ENCODE measurements around the gene NUDT15.

DNA sequence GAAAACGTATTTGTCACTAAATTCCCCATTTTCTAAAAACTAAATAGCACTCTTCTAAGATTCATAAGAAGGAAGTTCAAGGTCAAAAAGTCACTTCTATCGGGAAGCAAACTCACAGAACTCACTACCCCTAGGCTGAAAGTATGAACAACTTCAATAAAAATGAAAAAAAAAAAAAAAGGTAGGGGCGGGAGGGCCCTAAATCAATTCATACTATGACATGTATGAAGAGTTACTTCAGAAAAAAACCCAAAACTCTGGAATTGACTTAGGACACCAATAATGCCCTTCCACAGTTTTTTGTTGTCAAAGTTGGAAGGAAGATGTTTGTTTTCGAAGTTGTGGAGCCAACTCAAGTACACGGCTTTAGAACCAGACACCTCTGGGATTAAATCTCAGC lies 37.6 kb upstream of the NUDT15 start:
- TF ChIP-seq, protein P1, sequence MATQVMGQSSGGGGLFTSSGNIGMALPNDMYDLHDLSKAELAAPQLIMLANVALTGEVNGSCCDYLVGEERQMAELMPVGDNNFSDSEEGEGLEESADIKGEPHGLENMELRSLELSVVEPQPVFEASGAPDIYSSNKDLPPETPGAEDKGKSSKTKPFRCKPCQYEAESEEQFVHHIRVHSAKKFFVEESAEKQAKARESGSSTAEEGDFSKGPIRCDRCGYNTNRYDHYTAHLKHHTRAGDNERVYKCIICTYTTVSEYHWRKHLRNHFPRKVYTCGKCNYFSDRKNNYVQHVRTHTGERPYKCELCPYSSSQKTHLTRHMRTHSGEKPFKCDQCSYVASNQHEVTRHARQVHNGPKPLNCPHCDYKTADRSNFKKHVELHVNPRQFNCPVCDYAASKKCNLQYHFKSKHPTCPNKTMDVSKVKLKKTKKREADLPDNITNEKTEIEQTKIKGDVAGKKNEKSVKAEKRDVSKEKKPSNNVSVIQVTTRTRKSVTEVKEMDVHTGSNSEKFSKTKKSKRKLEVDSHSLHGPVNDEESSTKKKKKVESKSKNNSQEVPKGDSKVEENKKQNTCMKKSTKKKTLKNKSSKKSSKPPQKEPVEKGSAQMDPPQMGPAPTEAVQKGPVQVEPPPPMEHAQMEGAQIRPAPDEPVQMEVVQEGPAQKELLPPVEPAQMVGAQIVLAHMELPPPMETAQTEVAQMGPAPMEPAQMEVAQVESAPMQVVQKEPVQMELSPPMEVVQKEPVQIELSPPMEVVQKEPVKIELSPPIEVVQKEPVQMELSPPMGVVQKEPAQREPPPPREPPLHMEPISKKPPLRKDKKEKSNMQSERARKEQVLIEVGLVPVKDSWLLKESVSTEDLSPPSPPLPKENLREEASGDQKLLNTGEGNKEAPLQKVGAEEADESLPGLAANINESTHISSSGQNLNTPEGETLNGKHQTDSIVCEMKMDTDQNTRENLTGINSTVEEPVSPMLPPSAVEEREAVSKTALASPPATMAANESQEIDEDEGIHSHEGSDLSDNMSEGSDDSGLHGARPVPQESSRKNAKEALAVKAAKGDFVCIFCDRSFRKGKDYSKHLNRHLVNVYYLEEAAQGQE (IDR thresholded peaks at IDR 0.05; ENCODE audit: low read depth, low read length), result no peak
- TF ChIP-seq TAF1 (IDR thresholded peaks at IDR 0.05; ENCODE audit: borderline replicate concordance, low read depth, low read length), result no peak
- no peak for TF ChIP-seq CHD2 (IDR thresholded peaks at IDR 0.05; ENCODE audit: low read length, partially characterized antibody)
- no peak for TF ChIP-seq RAD21 (IDR thresholded peaks at IDR 0.05; ENCODE audit: low read length)
- TF ChIP-seq RFX5 (IDR thresholded peaks at IDR 0.05; ENCODE audit: low read length), result no peak
- TF ChIP-seq, protein P2, sequence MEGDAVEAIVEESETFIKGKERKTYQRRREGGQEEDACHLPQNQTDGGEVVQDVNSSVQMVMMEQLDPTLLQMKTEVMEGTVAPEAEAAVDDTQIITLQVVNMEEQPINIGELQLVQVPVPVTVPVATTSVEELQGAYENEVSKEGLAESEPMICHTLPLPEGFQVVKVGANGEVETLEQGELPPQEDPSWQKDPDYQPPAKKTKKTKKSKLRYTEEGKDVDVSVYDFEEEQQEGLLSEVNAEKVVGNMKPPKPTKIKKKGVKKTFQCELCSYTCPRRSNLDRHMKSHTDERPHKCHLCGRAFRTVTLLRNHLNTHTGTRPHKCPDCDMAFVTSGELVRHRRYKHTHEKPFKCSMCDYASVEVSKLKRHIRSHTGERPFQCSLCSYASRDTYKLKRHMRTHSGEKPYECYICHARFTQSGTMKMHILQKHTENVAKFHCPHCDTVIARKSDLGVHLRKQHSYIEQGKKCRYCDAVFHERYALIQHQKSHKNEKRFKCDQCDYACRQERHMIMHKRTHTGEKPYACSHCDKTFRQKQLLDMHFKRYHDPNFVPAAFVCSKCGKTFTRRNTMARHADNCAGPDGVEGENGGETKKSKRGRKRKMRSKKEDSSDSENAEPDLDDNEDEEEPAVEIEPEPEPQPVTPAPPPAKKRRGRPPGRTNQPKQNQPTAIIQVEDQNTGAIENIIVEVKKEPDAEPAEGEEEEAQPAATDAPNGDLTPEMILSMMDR (IDR thresholded peaks at IDR 0.05), result no peak
